GM19043 (cell line): Measurements from ENCODE around the gene NFAT5.
"Not testable (repeated sequence)": the region's sequence is repeated elsewhere in the genome, so short reads cannot be mapped to it uniquely, and the experiment has no call there.

Experiments
- ATAC-seq: cut with Tn5 transposase; IDR thresholded peaks from one replicate; pipeline ENCODE4 v1.9.1; 2021; ENCODE audit warnings: low read depth; ENCODE audit not compliant: unreplicated experiment

The NFAT5 gene, protein sequence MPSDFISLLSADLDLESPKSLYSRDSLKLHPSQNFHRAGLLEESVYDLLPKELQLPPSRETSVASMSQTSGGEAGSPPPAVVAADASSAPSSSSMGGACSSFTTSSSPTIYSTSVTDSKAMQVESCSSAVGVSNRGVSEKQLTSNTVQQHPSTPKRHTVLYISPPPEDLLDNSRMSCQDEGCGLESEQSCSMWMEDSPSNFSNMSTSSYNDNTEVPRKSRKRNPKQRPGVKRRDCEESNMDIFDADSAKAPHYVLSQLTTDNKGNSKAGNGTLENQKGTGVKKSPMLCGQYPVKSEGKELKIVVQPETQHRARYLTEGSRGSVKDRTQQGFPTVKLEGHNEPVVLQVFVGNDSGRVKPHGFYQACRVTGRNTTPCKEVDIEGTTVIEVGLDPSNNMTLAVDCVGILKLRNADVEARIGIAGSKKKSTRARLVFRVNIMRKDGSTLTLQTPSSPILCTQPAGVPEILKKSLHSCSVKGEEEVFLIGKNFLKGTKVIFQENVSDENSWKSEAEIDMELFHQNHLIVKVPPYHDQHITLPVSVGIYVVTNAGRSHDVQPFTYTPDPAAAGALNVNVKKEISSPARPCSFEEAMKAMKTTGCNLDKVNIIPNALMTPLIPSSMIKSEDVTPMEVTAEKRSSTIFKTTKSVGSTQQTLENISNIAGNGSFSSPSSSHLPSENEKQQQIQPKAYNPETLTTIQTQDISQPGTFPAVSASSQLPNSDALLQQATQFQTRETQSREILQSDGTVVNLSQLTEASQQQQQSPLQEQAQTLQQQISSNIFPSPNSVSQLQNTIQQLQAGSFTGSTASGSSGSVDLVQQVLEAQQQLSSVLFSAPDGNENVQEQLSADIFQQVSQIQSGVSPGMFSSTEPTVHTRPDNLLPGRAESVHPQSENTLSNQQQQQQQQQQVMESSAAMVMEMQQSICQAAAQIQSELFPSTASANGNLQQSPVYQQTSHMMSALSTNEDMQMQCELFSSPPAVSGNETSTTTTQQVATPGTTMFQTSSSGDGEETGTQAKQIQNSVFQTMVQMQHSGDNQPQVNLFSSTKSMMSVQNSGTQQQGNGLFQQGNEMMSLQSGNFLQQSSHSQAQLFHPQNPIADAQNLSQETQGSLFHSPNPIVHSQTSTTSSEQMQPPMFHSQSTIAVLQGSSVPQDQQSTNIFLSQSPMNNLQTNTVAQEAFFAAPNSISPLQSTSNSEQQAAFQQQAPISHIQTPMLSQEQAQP (N-terminal part only)

GRCh38 chr16:69565671-69566239 is at the start of gene NFAT5:
NFAT5 (plus strand) TSS chr16:69565966; CDS start chr16:69566302, 336 bp downstream.
- ATAC-seq = peak; percentile 40

- not testable (repeated sequence) for ATAC-seq
These were observed 47.9 kb upstream of the NFAT5 start for GRCh38 chr16:69517914-69518313.

DNA sequence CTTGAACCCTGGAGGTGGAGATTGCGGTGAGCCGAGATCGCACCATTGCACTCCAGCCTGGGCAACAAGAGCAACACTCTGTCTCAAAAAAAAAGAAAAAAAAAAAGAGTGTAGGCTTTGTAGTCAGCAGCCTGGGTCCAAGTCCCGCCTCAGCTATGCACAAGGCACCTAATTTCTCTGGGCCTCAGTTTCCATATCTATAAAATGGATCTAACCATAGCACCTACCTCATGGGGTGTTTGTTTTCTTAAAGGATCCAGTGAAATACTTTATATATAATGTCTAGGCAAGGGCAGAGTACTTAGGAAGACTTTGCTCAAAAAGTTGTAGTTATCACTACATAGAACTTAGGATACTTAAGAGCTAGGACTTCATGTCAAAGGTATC is 45.4 kb upstream of the NFAT5 start:
- no peak for ATAC-seq

DNA sequence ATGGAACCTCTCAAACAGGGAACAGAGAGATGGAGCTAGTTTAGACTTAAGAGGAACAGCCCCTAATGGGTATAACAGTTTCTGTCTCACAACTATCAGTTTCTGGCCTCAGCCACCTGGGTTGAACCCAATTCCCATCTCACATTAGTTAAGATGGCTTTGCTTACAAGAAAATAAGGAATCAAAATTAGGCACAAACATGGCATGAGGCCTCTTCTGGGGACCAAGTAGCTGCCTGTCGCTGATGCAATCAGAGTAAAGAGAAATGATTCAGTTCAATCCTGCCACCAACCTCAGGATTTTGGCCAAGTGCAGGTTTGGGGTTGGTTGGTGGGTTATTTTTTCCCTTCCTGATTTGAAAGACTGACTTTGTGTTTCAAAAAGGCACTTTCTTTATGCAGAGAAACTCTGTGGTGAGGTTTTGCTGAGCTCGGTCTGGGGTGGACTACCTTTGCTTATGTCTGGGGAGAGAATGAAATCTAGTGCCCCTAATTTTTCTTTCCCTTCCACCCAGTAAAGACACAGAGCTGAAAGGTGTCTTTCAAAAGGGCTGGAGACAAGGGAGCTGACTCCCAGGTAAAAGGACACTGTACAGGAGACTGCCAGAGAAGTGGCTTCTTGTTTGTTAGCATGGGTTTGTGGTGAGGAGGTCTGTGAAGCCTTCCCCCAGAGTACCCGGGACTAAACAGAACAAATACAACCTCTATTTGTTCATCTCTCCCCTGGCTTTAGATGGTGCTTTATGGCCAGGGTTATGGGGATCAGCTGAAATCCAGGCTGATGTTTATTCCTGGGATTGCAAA is 44.8 kb upstream of the NFAT5 start:
- ATAC-seq = peak; percentile 61

DNA sequence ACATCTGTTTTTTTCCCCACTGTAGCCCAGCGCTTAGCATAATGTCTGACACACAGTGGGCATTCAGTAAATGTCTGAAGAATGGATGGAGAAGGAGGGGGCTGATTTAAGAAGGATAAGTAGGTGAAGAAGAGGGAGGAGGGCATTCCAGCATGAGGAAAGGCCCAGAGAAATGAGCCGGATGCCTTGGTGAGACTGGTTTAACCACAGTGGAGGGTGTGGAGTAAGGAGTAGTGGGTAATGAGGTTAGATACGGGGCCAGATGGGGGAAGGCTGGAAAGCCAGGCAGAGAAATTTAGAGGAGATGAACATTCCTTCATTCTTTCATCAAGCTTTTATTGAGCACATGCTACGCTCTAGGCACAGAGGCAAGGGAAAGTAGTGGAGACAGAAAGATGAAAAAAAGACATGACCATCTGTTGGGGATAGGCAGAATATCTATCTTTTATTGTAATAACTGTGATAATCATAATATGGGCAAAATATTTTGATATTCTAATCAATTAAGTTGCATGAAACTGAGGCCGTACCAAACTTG is 43.7 kb upstream of the NFAT5 start:
- ATAC-seq = no peak

DNA sequence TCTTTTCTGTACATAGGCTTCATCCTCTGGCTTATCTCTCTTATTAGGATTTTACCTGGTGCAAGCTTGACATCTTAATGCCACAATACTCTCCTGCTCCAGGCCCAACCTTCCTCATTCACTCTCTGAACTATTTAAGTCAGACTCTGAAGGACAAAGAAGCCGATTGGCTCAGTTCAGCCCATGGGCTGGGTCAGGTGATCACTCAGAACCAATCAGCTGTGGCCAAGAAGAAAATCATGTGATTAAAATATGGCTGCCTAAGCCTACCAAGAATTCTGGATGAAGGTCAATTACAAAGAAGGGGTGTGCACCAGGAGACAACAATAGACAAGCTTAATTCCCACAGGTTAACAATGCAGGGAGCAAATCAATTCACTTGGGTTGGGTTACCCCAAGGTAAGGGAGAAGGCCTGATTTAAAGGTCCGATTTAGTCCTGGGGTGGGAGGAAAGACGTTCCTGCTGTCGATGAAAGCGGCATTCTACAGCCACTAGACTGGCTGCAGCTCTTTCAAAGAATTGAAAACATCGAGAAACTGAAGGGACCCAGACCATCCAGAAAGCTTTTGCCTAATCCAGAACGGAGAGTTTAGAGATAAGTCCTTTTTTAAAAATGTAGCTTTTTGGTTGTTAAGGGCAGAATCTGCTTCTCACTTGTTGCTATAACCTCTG is 42.9 kb upstream of the NFAT5 start:
- ATAC-seq = no peak

DNA sequence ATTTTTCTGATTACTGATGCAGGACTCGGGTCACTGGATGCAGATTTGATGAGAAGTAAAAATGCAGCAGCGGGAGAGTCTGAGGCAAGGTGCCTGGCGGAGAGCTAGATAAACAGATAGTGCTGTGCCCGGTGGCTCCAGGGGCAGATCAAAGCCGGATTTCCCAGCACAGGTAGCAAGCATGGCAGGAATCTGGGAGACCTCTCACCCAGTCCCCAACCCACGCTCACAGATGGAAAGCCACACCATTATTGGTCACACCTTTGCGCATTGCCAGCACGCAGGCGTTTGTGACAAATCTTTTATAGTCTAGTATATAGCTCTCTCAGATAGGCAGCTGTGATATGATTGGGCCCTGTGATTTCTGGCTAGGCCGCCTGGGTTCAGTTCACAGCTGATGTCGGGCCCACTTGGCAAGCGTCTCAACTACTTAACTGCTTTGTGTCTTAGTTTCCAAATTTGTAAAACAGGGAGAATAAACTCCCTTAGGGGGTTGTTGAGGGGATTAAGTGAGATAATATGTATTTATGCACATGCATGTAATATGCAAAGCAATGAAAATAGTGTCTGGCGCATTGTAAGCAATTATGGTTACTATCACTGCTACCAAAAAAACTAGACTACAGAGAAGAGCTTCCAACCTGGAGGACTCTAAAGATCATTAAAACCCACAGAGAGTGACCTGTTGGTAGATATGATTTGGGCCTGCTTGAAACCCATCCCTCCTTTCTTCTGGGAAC is 42.0 kb upstream of the NFAT5 start:
- ATAC-seq = no peak

- ATAC-seq = no peak
These were observed 38.7 kb upstream of the NFAT5 start for GRCh38 chr16:69526831-69527655.

DNA sequence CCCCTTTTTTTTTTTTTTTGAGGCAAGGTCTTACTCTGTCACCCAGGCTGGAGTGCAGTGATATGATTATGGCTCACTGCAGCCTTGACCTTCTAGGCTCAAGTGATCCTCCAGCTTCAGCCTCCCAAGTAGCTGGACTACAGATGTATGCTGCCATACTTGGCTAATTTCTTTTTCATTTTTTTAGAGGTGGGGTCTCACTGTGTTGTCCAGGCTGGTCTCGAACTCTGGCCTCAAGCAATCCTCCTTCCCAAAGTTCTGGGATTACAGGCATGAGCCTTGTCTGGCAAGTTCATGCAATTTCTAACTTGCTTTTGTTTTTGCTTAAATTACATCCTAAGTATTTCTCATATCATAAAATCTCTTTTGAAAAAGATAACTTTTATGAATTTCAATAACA is 33.8 kb upstream of the NFAT5 start:
- no peak for ATAC-seq

GRCh38 chr16:69532641-69533455 is 32.9 kb upstream of the NFAT5 start:
- ATAC-seq = no peak

DNA sequence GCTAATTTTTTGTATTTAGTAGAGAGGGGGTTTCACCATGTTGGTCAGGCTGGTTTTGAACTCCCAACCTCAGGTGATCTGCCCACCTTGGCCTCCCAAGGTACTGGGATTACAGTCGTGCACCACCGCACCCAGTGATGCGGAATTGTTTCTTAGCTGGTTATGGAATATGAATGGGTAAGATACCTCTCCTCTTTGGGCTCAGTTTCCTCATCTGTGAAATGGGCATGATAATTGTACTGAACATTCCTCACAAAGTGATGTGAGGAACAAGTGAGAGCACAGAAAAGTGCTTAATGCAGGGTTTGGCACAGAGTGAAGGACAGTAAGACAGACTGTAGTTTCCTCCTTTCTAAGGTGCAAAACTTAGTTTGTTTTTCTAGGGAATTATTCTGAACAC is 31.0 kb upstream of the NFAT5 start:
- ATAC-seq = no peak

DNA sequence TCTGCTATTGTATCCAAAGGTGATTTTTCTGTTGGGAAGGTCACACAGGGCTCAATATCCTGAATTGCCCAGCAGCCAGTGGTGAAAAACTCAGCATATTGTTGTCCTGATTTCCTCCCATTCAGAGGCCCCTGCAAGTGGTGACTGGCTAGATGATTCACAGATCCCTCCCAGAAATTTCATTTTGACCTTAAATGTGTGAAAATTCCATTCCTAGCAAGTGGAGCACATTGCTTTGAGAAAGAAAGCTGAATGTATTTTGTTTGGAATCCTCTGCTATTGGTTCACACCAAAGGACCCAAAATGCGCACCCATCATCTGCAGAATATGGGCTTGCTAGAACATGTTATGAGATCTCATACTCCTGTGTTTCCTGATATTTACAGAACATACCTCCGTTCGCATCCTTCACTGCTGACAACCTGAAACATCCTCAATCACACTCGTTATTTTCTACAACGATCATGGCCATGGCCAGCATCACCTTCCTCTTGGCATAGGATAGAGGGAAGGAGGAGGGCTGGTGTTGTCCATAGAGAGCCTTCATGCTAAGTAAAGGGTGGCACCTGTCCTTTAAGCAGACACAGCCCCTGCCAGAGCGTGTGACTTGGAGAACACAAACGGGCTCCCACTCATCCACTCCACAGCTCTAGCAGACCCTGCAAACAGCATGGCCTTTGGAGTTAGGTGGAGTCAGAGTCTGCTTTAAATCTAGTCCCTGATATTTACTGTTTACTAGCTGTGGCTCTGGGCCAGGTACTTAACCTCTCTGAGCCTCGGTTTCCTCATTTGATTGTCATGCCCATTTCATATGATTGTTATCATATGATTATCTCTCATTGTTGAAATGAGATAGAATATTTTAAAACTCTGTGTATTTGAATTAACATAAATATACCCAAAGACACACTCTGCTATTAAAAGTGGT is 30.4 kb upstream of the NFAT5 start:
- no peak for ATAC-seq

- no peak for ATAC-seq
These were observed 28.1 kb upstream of the NFAT5 start for GRCh38 chr16:69537706-69538080.

DNA sequence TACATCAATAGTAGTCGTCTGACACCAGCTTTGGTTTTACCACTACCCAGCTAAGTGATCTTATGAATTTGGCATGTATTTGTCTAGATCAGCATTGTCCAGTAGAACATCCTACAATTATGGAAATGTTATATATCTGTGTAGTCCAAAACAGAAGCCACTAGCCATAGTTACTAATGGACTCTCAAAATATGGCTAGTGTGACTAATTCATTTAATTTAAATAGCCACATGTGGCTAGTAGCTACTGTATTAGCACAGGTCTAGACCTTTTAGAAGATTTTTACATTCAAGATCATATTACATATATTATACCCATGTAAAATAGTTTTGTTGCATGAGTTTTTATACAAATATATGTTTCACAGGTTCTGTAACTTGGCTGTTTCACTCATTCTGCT is 27.0 kb upstream of the NFAT5 start:
- ATAC-seq = no peak

- no peak for ATAC-seq
These were observed 22.8 kb upstream of the NFAT5 start for GRCh38 chr16:69542974-69543373.

DNA sequence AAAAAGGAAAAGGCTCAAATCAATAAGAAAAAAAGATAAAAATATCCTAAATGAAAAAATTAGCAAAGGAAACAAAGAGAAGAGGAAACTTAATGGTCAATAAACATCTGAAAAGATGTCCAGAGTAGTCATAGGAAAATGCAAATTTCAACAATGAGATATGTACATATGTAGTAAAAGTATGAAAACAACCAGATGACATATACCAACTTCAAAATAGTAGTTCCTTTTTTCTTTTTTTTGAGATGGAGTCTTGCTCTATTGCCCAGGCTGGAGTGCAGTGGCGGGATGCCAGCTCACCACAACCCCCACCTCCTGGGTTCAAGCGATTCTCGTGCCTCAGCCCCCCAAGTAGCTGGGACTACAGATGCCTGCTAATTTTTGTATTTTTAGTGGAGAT is 21.7 kb upstream of the NFAT5 start:
- no peak for ATAC-seq
